IPS-18c (cell line): Measurements from ENCODE around the gene AMN1.
"Not testable (repeated sequence)": the region's sequence is repeated elsewhere in the genome, so short reads cannot be mapped to it uniquely, and the experiment has no call there.

ENCODE experiments used
- H3K4me3 ChIP-seq: 2 replicates; pipeline ENCODE4 v1.7.0; 2013; ENCODE audit warnings: low read depth, mild to moderate bottlenecking, low read length, moderate library complexity; ENCODE audit not compliant: insufficient read depth
- H3K9me3 ChIP-seq: one replicate; pipeline ENCODE4 v1.6.1; 2013; ENCODE audit warnings: mild to moderate bottlenecking, low read length, moderate library complexity; ENCODE audit not compliant: control insufficient read depth, insufficient read depth

The AMN1 gene

DNA sequence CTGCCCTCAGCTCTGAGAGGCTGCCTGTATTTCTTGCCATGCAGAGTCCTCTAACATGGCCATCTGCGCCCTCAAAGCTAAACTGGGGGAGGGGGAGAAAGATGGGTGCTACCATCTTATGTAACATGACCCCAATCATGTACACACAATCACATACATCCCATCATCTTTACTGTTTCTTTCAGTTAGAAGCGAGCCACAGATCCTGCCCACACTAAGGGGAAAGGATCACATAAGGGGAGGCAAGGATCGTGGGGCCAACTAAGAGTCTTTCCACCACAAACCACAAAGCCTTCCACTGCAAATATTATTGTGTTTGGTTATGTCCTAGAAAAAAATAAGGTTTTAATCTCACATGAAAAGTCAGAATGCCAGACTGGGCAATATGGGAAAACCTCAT lies 11.8 kb upstream of the AMN1 start:
- Histone ChIP-seq H3K4me3 (no peak overlapping the region), H3K9me3 (no peaks in the 10 kb centered on the region)

GRCh38 chr12:31737763-31738162 lies 8.9 kb upstream of the AMN1 start:
- no peaks in the 10 kb centered on the region for H3K9me3 ChIP-seq

DNA sequence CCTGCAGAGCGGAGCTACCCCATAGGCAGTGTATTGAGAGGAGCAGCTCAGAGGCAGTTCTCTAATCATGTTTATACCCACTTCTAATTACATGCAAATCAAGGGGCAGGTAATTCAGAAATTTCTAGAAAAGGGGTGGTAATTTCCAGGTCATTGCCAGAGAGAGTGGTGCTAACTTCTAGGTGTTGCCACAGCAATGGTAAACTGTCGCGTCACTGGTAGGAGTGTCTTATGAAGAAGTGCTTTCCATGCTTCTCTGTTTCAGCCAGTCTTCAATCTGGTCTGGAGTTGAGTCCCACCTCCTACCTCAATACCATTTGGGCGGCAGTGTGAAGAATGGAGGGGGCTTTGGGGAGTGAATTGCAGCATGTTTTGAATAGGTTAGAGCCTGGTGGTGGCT lies 8.5 kb upstream of the AMN1 start:
- no peak overlapping the region for H3K4me3 ChIP-seq
- H3K9me3 ChIP-seq = no peaks in the 10 kb centered on the region

More at GRCh38 chr12:31737763-31738162, 8.9 kb upstream of the AMN1 start:
- H3K4me3 ChIP-seq = no peak overlapping the region

GRCh38 chr12:31736472-31736871 lies 7.7 kb upstream of the AMN1 start:
- no peaks in the 10 kb centered on the region for H3K9me3 ChIP-seq

GRCh38 chr12:31733549-31734432 lies 5.0 kb upstream of the AMN1 start:
- not testable (repeated sequence) for H3K9me3 ChIP-seq, H3K4me3 ChIP-seq

More at GRCh38 chr12:31736472-31736871, 7.7 kb upstream of the AMN1 start:
- no peak overlapping the region for H3K4me3 ChIP-seq

DNA sequence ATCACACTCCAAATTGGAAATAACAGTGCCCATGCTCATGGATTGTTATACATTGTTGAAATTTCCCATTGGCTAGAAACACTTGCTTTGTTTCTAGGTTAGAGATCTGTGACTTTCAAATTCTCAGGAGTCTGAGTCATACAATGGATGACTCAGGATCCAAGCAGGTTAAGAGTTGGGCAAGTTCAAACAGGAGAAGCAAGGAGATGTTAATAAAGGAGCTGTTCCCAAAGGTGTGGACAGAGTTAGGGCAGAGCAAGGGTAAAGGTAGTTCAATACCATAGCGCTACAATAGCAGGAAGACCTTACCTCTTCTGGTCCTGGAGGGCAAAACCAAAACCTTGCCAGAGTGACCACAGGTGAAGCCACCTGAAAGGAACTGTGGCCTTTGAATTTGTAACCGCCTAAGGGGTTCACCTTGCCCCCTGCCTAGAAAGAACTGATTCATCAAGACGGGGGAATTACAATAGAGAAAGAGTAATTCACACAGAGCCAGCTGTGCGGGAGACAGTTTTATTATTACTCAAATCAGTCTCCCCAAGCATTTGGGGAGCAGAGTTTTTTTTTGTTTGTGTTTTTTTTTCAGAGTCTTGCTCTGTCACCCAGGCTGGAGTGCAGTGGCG lies 4.2 kb upstream of the AMN1 start:
- Histone ChIP-seq H3K9me3 (no peaks in the 10 kb centered on the region), H3K4me3 (no peak overlapping the region)

DNA sequence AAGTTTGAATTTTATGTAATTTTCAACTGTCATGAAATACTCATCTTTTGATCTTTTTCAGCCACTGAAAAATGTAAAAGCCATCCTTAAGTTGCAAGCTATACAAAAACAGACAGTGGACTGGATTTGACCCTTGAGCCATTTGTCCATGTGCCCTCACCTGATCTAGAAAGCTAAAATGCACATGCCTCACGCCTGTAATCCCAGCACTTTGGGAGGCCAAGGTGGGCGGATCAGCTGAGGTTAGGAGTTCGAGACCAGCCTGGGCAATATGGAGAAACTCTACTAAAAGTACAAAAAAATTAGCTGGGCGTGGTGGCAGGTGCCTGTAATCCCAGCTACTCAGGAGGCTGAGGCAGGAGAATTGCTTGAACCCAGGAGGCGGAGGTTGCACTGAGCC lies 2.4 kb upstream of the AMN1 start:
- H3K9me3 ChIP-seq = not testable (repeated sequence)
- H3K4me3 ChIP-seq = peak overlapping the region; percentile 6; the same call in 1 of the 2 replicates

GRCh38 chr12:31729705-31730104 lies 884 bp upstream of the AMN1 start:
- Histone ChIP-seq H3K4me3 (peak overlapping the region; percentile 50; the same call in 1 of the 2 replicates), H3K9me3 (no peaks in the 10 kb centered on the region)

- Histone ChIP-seq H3K4me3 (peak overlapping the region; percentile 80), H3K9me3 (no peaks in the 10 kb centered on the region)
Measured at GRCh38 chr12:31728289-31728916, 418 bp downstream of the AMN1 start.

- H3K9me3 ChIP-seq = no peaks in the 10 kb centered on the region
- no peak overlapping the region for H3K4me3 ChIP-seq
Measured at GRCh38 chr12:31727192-31727591, 1.6 kb downstream of the AMN1 start.

DNA sequence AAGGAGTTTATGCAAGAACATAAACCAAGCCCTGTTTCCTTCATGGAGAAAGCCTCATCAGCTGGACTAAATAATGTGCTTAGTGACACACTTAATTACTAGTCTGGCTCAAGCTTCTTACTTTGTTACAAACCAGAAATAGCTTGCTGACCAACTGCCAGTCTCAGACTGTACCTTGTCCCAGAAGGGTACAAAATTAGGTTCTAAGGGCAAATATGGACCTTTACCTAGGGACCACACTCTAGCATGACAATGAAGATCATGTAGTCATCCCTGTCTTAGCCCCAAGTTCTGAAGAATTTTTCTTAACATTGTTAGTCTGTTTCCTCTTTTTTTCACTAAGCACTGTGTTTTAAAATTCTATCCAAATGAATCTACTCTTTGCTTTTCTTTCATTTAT lies 2.2 kb downstream of the AMN1 start:
- no peaks in the 10 kb centered on the region for H3K9me3 ChIP-seq
- no peak overlapping the region for H3K4me3 ChIP-seq

- H3K4me3 ChIP-seq = no peak overlapping the region
- no peaks in the 10 kb centered on the region for H3K9me3 ChIP-seq
Measured at GRCh38 chr12:31724557-31724956, 4.3 kb downstream of the AMN1 start.

DNA sequence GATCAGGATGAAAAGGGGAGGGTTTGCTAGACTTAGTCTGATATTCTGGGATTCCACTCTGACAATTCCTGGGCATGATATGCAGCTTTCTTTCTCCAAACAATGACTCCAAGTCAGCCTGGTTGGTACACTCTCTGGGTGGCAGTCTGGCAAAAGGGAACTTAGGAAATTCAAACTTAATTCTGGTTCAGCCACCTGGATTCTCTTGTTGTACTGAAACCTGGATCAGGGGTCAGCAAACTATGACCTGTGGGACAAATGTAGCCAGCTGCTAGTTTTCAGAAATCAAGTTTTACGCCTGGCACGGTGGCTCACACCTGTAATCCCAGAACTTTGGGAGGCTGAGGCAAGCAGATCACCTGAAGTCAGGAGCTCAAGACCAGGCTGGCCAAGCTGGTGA lies 6.2 kb downstream of the AMN1 start:
- Histone ChIP-seq H3K9me3 (no peaks in the 10 kb centered on the region), H3K4me3 (no peak overlapping the region)

DNA sequence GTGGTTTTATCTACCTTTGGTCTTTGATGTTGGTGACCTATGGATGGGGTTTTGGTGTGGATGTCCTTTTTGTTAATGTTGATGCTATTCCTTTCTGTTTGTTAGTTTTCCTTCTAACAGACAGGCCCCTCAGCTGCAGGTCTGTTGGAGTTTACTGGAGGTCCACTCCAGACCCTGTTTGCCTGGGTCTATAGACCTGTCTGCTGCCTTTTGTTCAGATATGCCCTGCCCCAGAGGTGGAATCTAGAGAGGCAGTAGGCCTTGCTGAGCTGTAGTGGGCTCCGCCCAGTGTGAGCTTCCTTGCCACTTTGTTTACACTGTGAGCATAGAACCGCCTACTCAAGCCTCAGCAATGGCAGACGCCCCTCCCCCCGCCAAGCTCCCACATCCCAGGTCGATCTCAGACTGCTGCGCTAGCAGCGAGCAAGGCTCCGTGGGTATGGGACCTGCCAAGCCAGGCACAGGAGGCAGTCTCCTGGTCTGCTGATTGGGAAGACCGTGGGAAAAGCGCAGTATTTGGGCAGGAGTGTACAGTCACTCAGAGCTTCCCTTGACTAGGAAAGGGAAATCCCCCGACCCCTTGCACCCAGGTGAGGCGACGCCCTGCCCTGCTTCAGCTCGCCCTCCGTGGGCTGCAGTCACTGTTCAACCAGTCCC lies 10.2 kb downstream of the AMN1 start:
- not testable (repeated sequence) for H3K9me3 ChIP-seq
- peak overlapping the region; percentile 28; the same call in 1 of the 2 replicates for H3K4me3 ChIP-seq

GRCh38 chr12:31716998-31717397 lies 11.8 kb downstream of the AMN1 start:
- not testable (repeated sequence) for H3K9me3 ChIP-seq, H3K4me3 ChIP-seq

- H3K4me3 ChIP-seq = no peak overlapping the region
Measured at GRCh38 chr12:31715283-31715825, 13.5 kb downstream of the AMN1 start.

More at GRCh38 chr12:31715283-31715825, 13.5 kb downstream of the AMN1 start:
- H3K9me3 ChIP-seq = no peaks in the 10 kb centered on the region
